Thoracic aorta (tissue), 2 donors: ENCODE results near the gene PHACTR4. TPM values are rescaled to one million over a fixed set of nuclear protein-coding genes. Genes with fewer than 3 reads are reported as not detected.
"Not testable (repeated sequence)": the region's sequence is repeated elsewhere in the genome, so short reads cannot be mapped to it uniquely, and the experiment has no call there.

Experiments
- ATAC-seq: fragments of 150-250 bp; one replicate; pipeline ENCODE4 v1.8.0; 2017; ENCODE audit warnings: low read depth; ENCODE audit not compliant: insufficient number of reproducible peaks, low FRiP score
- DNase-seq: peaks from one replicate; pipeline ENCODE4 v3.0.0-alpha.2; 2020; ENCODE audit warnings: low spot score
- H3K27ac ChIP-seq, 2 donors: fragments of 200-600 bp; sonication (generic); 1 replicate in 1 of 2; 2 replicates in 1 of 2; pipeline ENCODE4 v1.5.1; 2016; ENCODE audit warnings: mild to moderate bottlenecking in 2 of 2, moderate library complexity in 2 of 2
- H3K27me3 ChIP-seq: fragments of 200-600 bp; sonication (generic); replicated peaks from 2 replicates; pipeline ENCODE4 v1.6.0; 2016; ENCODE audit warnings: mild to moderate bottlenecking; ENCODE audit not compliant: insufficient read depth
- H3K36me3 ChIP-seq: fragments of 200-600 bp; sonication (generic); one replicate; pipeline ENCODE4 v1.5.1; 2016
- H3K4me1 ChIP-seq, 2 donors: fragments of 200-600 bp; sonication (generic); 1 replicate in 1 of 2; 2 replicates in 1 of 2; pipeline versions ENCODE4 v1.5.1 to v1.6.0; 2016; ENCODE audit warnings: low read depth in 2 of 2, mild to moderate bottlenecking in 1 of 2; ENCODE audit not compliant: control insufficient read depth in 1 of 2
- H3K4me3 ChIP-seq: fragments of 200-600 bp; sonication (generic); 2 replicates; pipeline ENCODE4 v1.5.1; 2016; ENCODE audit warnings: mild to moderate bottlenecking
- H3K9me3 ChIP-seq: fragments of 200-600 bp; sonication (generic); 2 replicates; pipeline ENCODE4 v1.5.1; 2016
- total RNA-seq, 2 donors: library from RNA; depleted of rRNA; stranded (reverse); fragments of >200 nt; gene quantifications; one replicate each; pipeline versions ENCODE4 v1.1.0 to v1.2.3, GENCODE V29; 2016
- TF ChIP-seq, protein P1 (sequence below): fragments of 200-600 bp; sonication (generic); IDR thresholded peaks from one replicate; pipeline ENCODE4 v1.5.1; 2019; ENCODE audit warnings: antibody characterized with exemption

Gene PHACTR4
- total RNA-seq, 2 donors from 2014 or later, result 17.6 to 30.8 TPM

GRCh38 chr1:28437924-28438699 is 68.6 kb downstream of the PHACTR4 start:
- Histone ChIP-seq H3K4me3 (peak overlapping the region; percentile 71), H3K27ac (peak overlapping the region; percentile 72 to 76), H3K27me3 (no peaks in the 10 kb centered on the region), H3K36me3 (no peaks in the 10 kb centered on the region), H3K9me3 (no peaks in the 10 kb centered on the region), H3K4me1 (peaks cover 20 to 39% of the 10 kb centered on the region in 2 donors)
- TF ChIP-seq, protein P1, sequence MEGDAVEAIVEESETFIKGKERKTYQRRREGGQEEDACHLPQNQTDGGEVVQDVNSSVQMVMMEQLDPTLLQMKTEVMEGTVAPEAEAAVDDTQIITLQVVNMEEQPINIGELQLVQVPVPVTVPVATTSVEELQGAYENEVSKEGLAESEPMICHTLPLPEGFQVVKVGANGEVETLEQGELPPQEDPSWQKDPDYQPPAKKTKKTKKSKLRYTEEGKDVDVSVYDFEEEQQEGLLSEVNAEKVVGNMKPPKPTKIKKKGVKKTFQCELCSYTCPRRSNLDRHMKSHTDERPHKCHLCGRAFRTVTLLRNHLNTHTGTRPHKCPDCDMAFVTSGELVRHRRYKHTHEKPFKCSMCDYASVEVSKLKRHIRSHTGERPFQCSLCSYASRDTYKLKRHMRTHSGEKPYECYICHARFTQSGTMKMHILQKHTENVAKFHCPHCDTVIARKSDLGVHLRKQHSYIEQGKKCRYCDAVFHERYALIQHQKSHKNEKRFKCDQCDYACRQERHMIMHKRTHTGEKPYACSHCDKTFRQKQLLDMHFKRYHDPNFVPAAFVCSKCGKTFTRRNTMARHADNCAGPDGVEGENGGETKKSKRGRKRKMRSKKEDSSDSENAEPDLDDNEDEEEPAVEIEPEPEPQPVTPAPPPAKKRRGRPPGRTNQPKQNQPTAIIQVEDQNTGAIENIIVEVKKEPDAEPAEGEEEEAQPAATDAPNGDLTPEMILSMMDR, result no peak
- ATAC-seq, result peak; percentile 99
- DNase-seq, result peak; percentile 70

DNA sequence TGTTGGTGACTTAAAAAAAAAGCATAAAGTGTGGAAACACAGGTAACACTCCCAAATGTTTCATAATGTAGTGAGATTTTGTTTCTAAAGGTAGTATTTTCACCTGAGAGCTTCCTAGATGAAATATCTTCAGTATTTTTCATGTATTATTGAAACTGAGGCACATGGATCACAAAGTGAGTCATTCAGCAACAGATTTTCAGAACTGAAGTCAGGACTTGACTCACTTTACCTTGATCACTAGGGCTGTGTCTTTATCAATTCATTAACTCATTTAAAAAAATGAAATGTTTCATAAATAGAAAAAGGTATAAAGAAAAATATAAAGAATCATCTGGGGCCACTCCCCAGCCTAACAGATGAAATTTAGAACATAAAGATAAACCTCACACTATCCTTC is 69.8 kb downstream of the PHACTR4 start:
- Histone ChIP-seq H3K4me1 (peaks cover 14 to 27% of the 10 kb centered on the region in 2 donors), H3K27ac (no peak overlapping the region), H3K36me3 (no peaks in the 10 kb centered on the region), H3K9me3 (no peaks in the 10 kb centered on the region), H3K27me3 (no peaks in the 10 kb centered on the region), H3K4me3 (peak overlapping the region; percentile 71)
- DNase-seq (no peak), ATAC-seq (no peak)
- TF ChIP-seq, protein P1, result no peak

GRCh38 chr1:28441674-28442073 is 72.1 kb downstream of the PHACTR4 start:
- no peak overlapping the region for H3K27ac ChIP-seq
- H3K36me3 ChIP-seq, result no peaks in the 10 kb centered on the region
- no peaks in the 10 kb centered on the region for H3K27me3 ChIP-seq
- TF ChIP-seq, protein P1, result no peak
- ATAC-seq, result no peak
- H3K9me3 ChIP-seq, result no peaks in the 10 kb centered on the region
- H3K4me1 ChIP-seq, result peaks cover 12 to 23% of the 10 kb centered on the region in 2 donors
- H3K4me3 ChIP-seq, result no peak overlapping the region
- no peak for DNase-seq

DNA sequence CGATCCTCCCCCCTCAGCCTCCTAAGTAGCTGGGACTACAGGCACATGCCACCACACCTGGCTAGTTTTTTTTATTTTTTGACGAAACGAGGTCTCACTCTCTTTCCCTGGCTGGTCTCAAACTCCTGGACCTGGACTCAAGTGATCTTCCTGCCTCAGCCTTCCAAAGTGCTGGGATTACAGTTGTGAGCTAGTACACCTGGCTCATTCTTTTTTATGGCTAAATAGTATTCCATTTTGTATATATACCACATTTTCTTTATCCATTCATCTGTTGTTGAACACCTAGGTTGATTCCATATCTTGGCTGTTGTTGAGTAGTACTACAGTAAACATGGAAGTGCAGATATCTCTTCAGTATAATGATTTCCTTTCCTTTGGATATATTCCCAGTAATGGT is 74.0 kb downstream of the PHACTR4 start:
- H3K9me3 ChIP-seq, result no peaks in the 10 kb centered on the region

DNA sequence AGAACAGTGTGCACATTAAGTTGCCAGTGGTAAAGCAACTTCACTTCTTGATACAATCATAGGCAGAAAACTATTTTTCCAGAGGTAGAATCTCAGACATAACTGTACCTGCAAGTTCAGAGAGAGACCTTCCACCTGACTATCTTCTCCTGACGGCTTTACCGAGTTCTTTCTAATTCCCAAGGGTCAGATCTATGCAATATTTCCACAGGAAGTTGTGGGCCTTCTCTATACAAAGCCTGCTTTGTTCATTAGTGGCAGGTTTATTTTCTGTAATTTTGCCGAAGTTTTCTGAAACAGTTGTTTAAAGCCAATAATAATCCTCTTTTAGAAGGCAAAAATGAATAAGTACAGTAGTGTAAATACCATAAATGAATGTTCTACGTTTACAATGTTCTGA is 78.1 kb downstream of the PHACTR4 start:
- ATAC-seq, result no peak

More for the DNA sequence above, 74.0 kb downstream of the PHACTR4 start:
- no peak overlapping the region for H3K27ac ChIP-seq
- ATAC-seq (no peak), DNase-seq (no peak)
- H3K36me3 ChIP-seq, result no peaks in the 10 kb centered on the region
- TF ChIP-seq, protein P1, result no peak
- H3K4me1 ChIP-seq, result peaks cover 0 to 6% of the 10 kb centered on the region in 2 donors
- H3K4me3 ChIP-seq, result no peak overlapping the region
- no peaks in the 10 kb centered on the region for H3K27me3 ChIP-seq

DNA sequence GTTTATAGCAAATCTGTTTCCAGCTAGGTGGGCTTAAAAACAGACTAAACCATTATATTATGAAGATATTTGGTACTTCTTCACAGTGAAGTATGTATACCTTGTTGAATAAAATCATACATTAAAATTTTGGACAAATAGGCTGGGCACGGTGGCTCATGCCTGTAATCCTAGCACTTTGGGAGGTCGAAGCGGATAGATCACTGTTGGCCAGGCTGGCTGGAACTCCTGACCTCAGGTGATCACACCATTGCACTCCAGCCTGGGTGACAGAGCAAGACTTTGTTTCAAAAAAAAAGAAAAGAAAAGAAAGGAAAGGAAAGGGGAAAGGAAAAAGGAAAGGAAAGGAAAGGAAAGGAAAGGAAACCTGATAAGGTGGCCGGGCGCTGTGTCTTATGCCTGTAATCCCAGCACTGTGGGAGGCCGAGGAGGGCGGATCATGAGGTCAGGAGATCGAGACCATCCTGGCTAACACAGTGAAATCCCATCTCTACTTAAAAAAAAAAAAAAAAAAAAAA is 78.6 kb downstream of the PHACTR4 start:
- not testable (repeated sequence) for H3K27ac ChIP-seq, H3K36me3 ChIP-seq, H3K4me3 ChIP-seq, ATAC-seq, DNase-seq, H3K27me3 ChIP-seq, H3K4me1 ChIP-seq, H3K9me3 ChIP-seq

More for the DNA sequence above, 78.1 kb downstream of the PHACTR4 start:
- Histone ChIP-seq H3K27ac (no peak overlapping the region), H3K27me3 (no peaks in the 10 kb centered on the region), H3K9me3 (no peaks in the 10 kb centered on the region), H3K36me3 (no peaks in the 10 kb centered on the region), H3K4me1 (peaks cover 0 to 7% of the 10 kb centered on the region in 2 donors), H3K4me3 (no peak overlapping the region)
- TF ChIP-seq, protein P1, result no peak
- no peak for DNase-seq
